Measurements from ENCODE around the gene CLEC18A. TPM values are rescaled to one million over a fixed set of nuclear protein-coding genes. Genes with fewer than 3 reads are reported as not detected.
A peak's percentile ranks its signal among the peaks of the same experiment; 100 is the strongest.

The CLEC18A gene
- total RNA-seq, 1 experiment from 2014 or later: 1.6 TPM

- Histone ChIP-seq H3K23ac (ENCODE audit: insufficient read length, low read depth, low read length) (no peak overlapping the region), H3K14ac (ENCODE audit: insufficient read depth, low read length) (no peak overlapping the region), H3K4ac (ENCODE audit: low read depth, low read length) (no peak overlapping the region), H3K9me3 (ENCODE audit: control insufficient read depth, low read depth, low read length) (no peaks in the 10 kb centered on the region), H2BK15ac (ENCODE audit: low read depth, low read length) (no peak overlapping the region), H2AK5ac (ENCODE audit: insufficient read length, low read length) (no peak overlapping the region), H3K79me1 (ENCODE audit: insufficient read depth, low read depth, low read length, poor library complexity, severe bottlenecking) (no peaks in the 10 kb centered on the region), H2AFZ (ENCODE audit: low read length) (no peak overlapping the region), H4K91ac (ENCODE audit: insufficient read length, low read depth, low read length) (no peak overlapping the region), H3K79me2 (ENCODE audit: insufficient read depth, low read length) (no peaks in the 10 kb centered on the region), H3K27me3 (ENCODE audit: insufficient read depth, low read length) (no peaks in the 10 kb centered on the region), H2BK12ac (ENCODE audit: insufficient read length, low read depth, low read length) (no peak overlapping the region), H4K8ac (replicated peaks; ENCODE audit: insufficient read length, low read depth, low read length) (no peak overlapping the region), H3K9ac (ENCODE audit: extremely low read depth, insufficient read length, low read length) (no peak overlapping the region), H2BK5ac (ENCODE audit: insufficient read length, low read length) (no peak overlapping the region), H2BK20ac (ENCODE audit: low read depth, low read length, poor library complexity, severe bottlenecking) (no peak overlapping the region), H3K56ac (ENCODE audit: insufficient read length, low read depth, low read length) (no peak overlapping the region), H3T11ph (ENCODE audit: low read length) (no peak overlapping the region), H3K4me2 (ENCODE audit: insufficient read depth, insufficient read length, low read length) (no peak overlapping the region), H3K18ac (ENCODE audit: insufficient read length, low read depth, low read length) (no peak overlapping the region), H4K5ac (ENCODE audit: insufficient read length, low read depth, low read length) (no peak overlapping the region), H3K23me2 (ENCODE audit: insufficient read length, low read depth, low read length, poor library complexity, severe bottlenecking) (no peaks in the 10 kb centered on the region), H2BK120ac (ENCODE audit: low read depth, low read length, poor library complexity, severe bottlenecking) (no peak overlapping the region), H3K4me1 (ENCODE audit: insufficient read depth, low read length) (peaks cover 10% of the 10 kb centered on the region; the same call in 1 of the 2 replicates), H4K20me1 (ENCODE audit: control insufficient read depth, insufficient read depth, insufficient read length) (no peaks in the 10 kb centered on the region), H3K27ac (ENCODE audit: insufficient read length, low read depth, low read length) (no peak overlapping the region)
- Mint-ChIP-seq H3K27ac (peak overlapping the region in 1 of 3 experiments; percentile 76; a peak in 2 of 7 replicates), H3K27me3 (ENCODE audit: low read depth) (no peaks in the 10 kb centered on the region), H3K9me3 (no peaks in the 10 kb centered on the region), H3K4me3 (no peak overlapping the region), H3K4me1 (peaks cover 25 to 39% of the 10 kb centered on the region in 2 experiments), H3K36me3 (ENCODE audit: insufficient read depth in 1 of 3, low read depth in 3 of 3) (peaks cover 0 to 12% (median 1%) of the 10 kb centered on the region in 3 experiments; a peak in 5 of 7 replicates)
- TF ChIP-seq CTCF (conservative IDR thresholded peaks at IDR 0.05): no peak
- no CpG with 5 or more reads among the region's 2 CpGs for WGBS (ENCODE audit: extremely low coverage, insufficient read length, low lambda C conversion rate)
- DNase-seq: no peak
These were observed 30.0 kb upstream of the CLEC18A start for GRCh38 chr16:69921127-69921526.
